ENCODE results near the gene SPINT4.

The SPINT4 gene

GRCh38 chr20:45765980-45766379, 43.8 kb downstream of the SPINT4 start:
- DNase-seq: no peak

GRCh38 chr20:45768479-45768878, 46.3 kb downstream of the SPINT4 start:
- DNase-seq: no peak

- peak; percentile 93 for DNase-seq
Observed at GRCh38 chr20:45771182-45771759, 49.1 kb downstream of the SPINT4 start.

GRCh38 chr20:45772693-45773092, 50.5 kb downstream of the SPINT4 start:
- DNase-seq: no peak

GRCh38 chr20:45774945-45775344, 52.8 kb downstream of the SPINT4 start:
- DNase-seq: no peak

GRCh38 chr20:45775411-45775810, 53.3 kb downstream of the SPINT4 start:
- no peak for DNase-seq
